OCI-LY3 (cell line): Measurements from ENCODE around the gene METTL18.

Experiments
- CTCF ChIP-seq: fragments of 200-600, 300-600 bp; sonication (generic); IDR thresholded peaks from 2 replicates; pipeline ENCODE4 v1.5.1; 2014; ENCODE audit warnings: antibody characterized with exemption, low read length, low read depth
- EZH2phosphoT487 ChIP-seq: fragments of 200-600 bp; shearing (Covaris generic); IDR thresholded peaks from 2 replicates; pipeline ENCODE4 v1.6.1; 2018; ENCODE audit warnings: antibody characterized with exemption, mixed run types, low read depth

GRCh38 chr1:169765580-169766331 is 29.0 kb downstream of the METTL18 start:
- TF ChIP-seq CTCF (no peak), EZH2phosphoT487 (no peak)
